Esophagus squamous epithelium (tissue), 5 donors: ENCODE measurements around the gene GZMM. TPM values are rescaled to one million over a fixed set of nuclear protein-coding genes. Genes with fewer than 3 reads are reported as not detected.
"Not testable (repeated sequence)": the region's sequence is repeated elsewhere in the genome, so short reads cannot be mapped to it uniquely, and the experiment has no call there.

Source experiments
- DNase-seq: peaks from one replicate; lab custom pipeline; 2025; lab: John Stamatoyannopoulos, UW
- H3K27ac ChIP-seq, 4 donors: fragments of 200-600 bp; sonication (generic); one replicate each; pipeline ENCODE4 v1.5.1; 2016 to 2019; ENCODE audit warnings: mild to moderate bottlenecking in 1 of 4
- H3K27me3 ChIP-seq, 4 donors: fragments of 200-600 bp; sonication (generic); 1 replicate in 3 of 4; 2 replicates in 1 of 4; pipeline versions ENCODE4 v1.5.1 to v1.6.0; 2017 to 2021; ENCODE audit warnings: antibody characterized with exemption in 1 of 4
- H3K36me3 ChIP-seq, 3 donors: fragments of 200-600 bp; sonication (generic); one replicate each; pipeline ENCODE4 v1.5.1; 2016 to 2019
- H3K4me1 ChIP-seq, 3 donors: fragments of 200-600 bp; sonication (generic); one replicate each; pipeline ENCODE4 v1.5.1; 2017 to 2019
- H3K4me3 ChIP-seq, 4 donors: fragments of 200-600 bp; sonication (generic); 1 replicate in 3 of 4; 2 replicates in 1 of 4; pipeline ENCODE4 v1.5.1; 2016 to 2019; ENCODE audit warnings: mild to moderate bottlenecking in 2 of 4, moderate library complexity in 1 of 4
- H3K9me3 ChIP-seq, 3 donors: fragments of 200-600 bp; sonication (generic); one replicate each; pipeline ENCODE4 v1.5.1; 2016 to 2019
- CTCF ChIP-seq, 6 experiments: fragments of 450-650 bp in 4 of 6; fragments of 200-600 bp in 2 of 6; sonication (generic) in 2 of 6; IDR thresholded peaks; one replicate each; pipeline ENCODE4 v1.5.1; 2016 to 2019; ENCODE audit warnings: antibody characterized with exemption in 6 of 6, mild to moderate bottlenecking in 4 of 6, moderate library complexity in 4 of 6
- POLR2A ChIP-seq, 4 donors: fragments of 450-650 bp; IDR thresholded peaks; one replicate each; pipeline ENCODE4 v1.6.1; 2017; ENCODE audit warnings: antibody characterized with exemption in 4 of 4, mild to moderate bottlenecking in 4 of 4, moderate library complexity in 3 of 4
- WGBS, 2 donors: methylation state at CpG; one replicate each; pipeline ENCODE4 v1.1.5; 2018; 5-methylcytosine and 5-hydroxymethylcytosine counted together
- intact Hi-C: fragments of 100-400 bp; cut with DNase I; formaldehyde crosslinking; loops from one replicate; pipeline ENCODE4 v1.15.0; 2022
- total RNA-seq, 4 donors: library from RNA; depleted of rRNA; stranded (reverse); fragments of >200 nt; gene quantifications; one replicate each; pipeline ENCODE4 v1.1.0, GENCODE V29; 2016
- donor health status: DM: yes; HTN: yes; CAD: no.

Gene GZMM
- total RNA-seq, 4 donors from 2014 or later = 0.48 to 0.95 (median 0.57) TPM; not detected in 1

- intact Hi-C loops = no loop called here
- H3K27ac ChIP-seq = no peak overlapping the region
Observed at GRCh38 chr19:583968-584239, 40.1 kb downstream of the GZMM start.

GRCh38 chr19:584240-585001 is 40.6 kb downstream of the GZMM start:
- Histone ChIP-seq H3K9me3 (no peaks in the 10 kb centered on the region), H3K4me1 (peaks cover 14 to 31% (median 17%) of the 10 kb centered on the region in 3 donors), H3K36me3 (peaks cover 25 to 44% (median 34%) of the 10 kb centered on the region in 3 donors), H3K27ac (no peak overlapping the region), H3K27me3 (peaks cover 0 to 59% (median 12%) of the 10 kb centered on the region in 4 donors), H3K4me3 (no peak overlapping the region)
- whole genome bisulfite sequencing, 2 donors = 30 to 46% methylated on average over 6 to 24 of the region's 38 CpGs
- no peak for DNase-seq
- intact Hi-C loops = no loop called here
- peak; percentile 69 to 90 (median 78) for TF ChIP-seq CTCF (IDR thresholded peaks at IDR 0.05)
- TF ChIP-seq POLR2A (IDR thresholded peaks at IDR 0.05) = no peak

More at GRCh38 chr19:583968-584239, 40.1 kb downstream of the GZMM start:
- no peak for DNase-seq
- Histone ChIP-seq H3K9me3 (no peaks in the 10 kb centered on the region), H3K4me3 (no peak overlapping the region), H3K36me3 (peaks cover 29 to 49% (median 35%) of the 10 kb centered on the region in 3 donors), H3K4me1 (peaks cover 9 to 31% (median 12%) of the 10 kb centered on the region in 3 donors), H3K27me3 (peaks cover 0 to 54% (median 7%) of the 10 kb centered on the region in 4 donors)
- TF ChIP-seq CTCF (IDR thresholded peaks at IDR 0.05) = no peak
- TF ChIP-seq POLR2A (IDR thresholded peaks at IDR 0.05) = no peak
- WGBS, 2 donors = 27 to 71% methylated on average over 2 to 4 of the region's 5 CpGs

- H3K27me3 ChIP-seq = peaks cover 0 to 63% (median 12%) of the 10 kb centered on the region in 4 donors
- WGBS, 2 donors = 78% methylated on average over 31 of the region's 34 CpGs; no CpG with 5 or more reads in 1 of the 2 donors
- intact Hi-C loops, DNase-seq, H3K4me3 ChIP-seq, H3K27ac ChIP-seq, H3K9me3 ChIP-seq: not testable (repeated sequence)
- H3K4me1 ChIP-seq = peaks cover 14 to 32% (median 19%) of the 10 kb centered on the region in 3 donors
- H3K36me3 ChIP-seq = peaks cover 19 to 37% (median 27%) of the 10 kb centered on the region in 3 donors
Observed at GRCh38 chr19:585146-585545, 41.3 kb downstream of the GZMM start.

DNA sequence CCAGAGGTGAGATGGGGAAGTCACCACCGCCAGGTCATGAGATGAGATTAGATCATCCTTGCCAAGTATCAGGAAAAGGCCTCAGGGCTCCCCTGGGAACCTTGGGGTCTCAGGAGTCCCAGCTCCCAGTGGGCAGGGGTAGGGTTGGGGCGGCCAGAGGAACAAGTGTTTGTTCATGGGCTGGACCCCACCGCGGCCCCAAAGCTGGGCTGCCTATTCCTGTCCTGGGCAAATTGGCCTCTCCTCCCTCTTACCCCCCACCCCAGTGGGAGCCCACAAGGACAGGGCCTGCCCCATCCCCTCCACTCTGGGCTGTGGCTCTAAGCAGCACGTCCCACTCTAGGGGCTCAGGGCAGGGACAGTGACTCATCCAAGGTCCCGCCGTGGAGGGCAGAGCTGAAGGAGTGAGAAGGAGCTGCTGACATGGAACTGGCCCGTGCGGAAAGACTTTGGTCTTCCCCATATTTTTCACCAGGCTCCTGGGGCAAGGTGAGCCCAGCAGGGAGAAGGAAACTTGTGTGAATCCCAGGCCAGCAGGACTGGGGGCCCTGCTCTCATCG is 41.8 kb downstream of the GZMM start:
- no peak for DNase-seq
- TF ChIP-seq POLR2A (IDR thresholded peaks at IDR 0.05) = no peak
- H3K4me3 ChIP-seq = no peak overlapping the region
- H3K9me3 ChIP-seq = no peaks in the 10 kb centered on the region
- peaks cover 15 to 32% (median 24%) of the 10 kb centered on the region in 3 donors for H3K36me3 ChIP-seq
- intact Hi-C loops = no loop called here
- peaks cover 14 to 37% (median 23%) of the 10 kb centered on the region in 3 donors for H3K4me1 ChIP-seq
- H3K27ac ChIP-seq = no peak overlapping the region
- 54 to 72% methylated on average over 3 of the region's 10 CpGs for WGBS, 2 donors
- peaks cover 0 to 68% (median 12%) of the 10 kb centered on the region in 4 donors for H3K27me3 ChIP-seq

DNA sequence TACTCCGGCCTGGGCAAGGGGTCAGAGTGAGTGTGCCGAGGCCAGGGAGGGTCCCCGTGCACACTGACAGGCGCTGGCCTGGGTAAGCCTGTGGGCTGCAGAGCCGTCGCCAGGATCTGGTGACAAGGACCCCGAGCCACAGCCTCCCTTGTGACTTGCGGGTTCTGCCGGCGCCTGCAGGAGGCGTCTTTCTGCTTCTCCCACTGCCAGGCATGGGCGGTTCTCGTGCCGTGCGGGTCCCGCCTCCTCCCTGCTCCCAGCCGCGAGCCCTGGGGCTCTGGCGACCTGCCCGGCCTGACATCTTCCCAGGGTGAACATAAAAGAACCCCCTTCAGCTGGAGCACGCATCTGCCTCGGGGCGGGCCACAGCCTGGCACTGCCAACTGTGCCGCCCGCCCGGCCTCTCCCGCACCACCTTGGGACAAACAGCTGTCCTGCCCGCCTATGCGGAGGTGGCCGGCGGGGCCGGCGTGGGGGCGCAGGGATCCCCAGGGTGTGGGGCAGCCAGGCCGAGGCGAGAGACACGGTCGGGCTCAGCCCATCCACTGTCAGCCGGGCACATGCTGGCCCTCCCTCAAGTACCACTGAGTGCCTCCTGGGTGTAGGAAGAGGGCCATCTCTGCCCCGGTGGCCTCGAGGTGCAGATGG is 44.4 kb downstream of the GZMM start:
- Histone ChIP-seq H3K4me1 (peaks cover 14 to 48% (median 32%) of the 10 kb centered on the region in 3 donors), H3K36me3 (peaks cover 0 to 6% (median 2%) of the 10 kb centered on the region in 3 donors), H3K27me3 (peaks cover 9 to 94% (median 21%) of the 10 kb centered on the region in 4 donors), H3K9me3 (no peaks in the 10 kb centered on the region), H3K27ac (no peak overlapping the region), H3K4me3 (peak overlapping the region in 1 of 4 donors; percentile 6)
- WGBS, 2 donors = 4 to 7% methylated on average over 11 to 13 of the region's 41 CpGs
- DNase-seq = no peak
- peak in 5 of 6 experiments; percentile 23 to 61 (median 37) for TF ChIP-seq CTCF (IDR thresholded peaks at IDR 0.05)
- TF ChIP-seq POLR2A (IDR thresholded peaks at IDR 0.05) = no peak
- intact Hi-C loops = no loop called here
